ENCODE measurements around the gene ASPRV1.

DNA sequence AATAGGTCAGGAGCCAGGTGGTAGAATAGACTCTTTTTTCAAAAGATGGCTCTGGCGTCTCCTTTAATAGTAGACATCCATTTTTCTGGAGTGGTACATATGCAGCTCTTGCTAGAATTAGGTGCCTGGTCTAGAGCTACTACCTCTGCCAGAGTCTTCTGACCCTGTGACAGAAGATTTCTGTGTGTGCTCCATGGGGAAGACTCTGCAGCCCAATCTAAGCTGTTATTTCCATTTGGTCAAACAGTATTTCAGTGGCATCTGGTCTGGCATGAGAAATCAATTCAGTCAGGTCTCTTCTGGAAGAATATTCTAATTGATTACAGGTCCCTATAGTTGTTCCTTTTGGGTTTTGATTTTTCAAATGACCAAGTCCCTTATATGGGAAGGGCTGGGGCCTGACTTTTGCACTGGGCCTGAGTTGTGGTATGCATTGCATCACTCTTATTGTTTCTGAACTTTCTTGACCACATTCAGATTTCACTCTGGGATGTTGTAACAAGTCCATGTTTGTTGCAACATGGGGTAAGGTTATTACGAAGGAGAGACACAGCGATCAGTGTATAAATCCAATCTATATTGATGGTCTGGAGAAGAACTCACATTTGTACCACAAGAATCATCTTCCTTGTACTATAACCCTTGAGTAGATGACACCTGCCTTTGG is 34.4 kb downstream of the ASPRV1 start:
- TF ChIP-seq, protein P1, sequence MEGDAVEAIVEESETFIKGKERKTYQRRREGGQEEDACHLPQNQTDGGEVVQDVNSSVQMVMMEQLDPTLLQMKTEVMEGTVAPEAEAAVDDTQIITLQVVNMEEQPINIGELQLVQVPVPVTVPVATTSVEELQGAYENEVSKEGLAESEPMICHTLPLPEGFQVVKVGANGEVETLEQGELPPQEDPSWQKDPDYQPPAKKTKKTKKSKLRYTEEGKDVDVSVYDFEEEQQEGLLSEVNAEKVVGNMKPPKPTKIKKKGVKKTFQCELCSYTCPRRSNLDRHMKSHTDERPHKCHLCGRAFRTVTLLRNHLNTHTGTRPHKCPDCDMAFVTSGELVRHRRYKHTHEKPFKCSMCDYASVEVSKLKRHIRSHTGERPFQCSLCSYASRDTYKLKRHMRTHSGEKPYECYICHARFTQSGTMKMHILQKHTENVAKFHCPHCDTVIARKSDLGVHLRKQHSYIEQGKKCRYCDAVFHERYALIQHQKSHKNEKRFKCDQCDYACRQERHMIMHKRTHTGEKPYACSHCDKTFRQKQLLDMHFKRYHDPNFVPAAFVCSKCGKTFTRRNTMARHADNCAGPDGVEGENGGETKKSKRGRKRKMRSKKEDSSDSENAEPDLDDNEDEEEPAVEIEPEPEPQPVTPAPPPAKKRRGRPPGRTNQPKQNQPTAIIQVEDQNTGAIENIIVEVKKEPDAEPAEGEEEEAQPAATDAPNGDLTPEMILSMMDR (IDR thresholded peaks at IDR 0.05; ENCODE audit: low read depth, low read length, missing input control), result no peak
- TF ChIP-seq EGR1 (IDR thresholded peaks at IDR 0.05; ENCODE audit: low read depth in 2 of 2) (no peak), YY1 (IDR thresholded peaks at IDR 0.05) (peak; percentile 43)
- TF ChIP-seq, protein P2, sequence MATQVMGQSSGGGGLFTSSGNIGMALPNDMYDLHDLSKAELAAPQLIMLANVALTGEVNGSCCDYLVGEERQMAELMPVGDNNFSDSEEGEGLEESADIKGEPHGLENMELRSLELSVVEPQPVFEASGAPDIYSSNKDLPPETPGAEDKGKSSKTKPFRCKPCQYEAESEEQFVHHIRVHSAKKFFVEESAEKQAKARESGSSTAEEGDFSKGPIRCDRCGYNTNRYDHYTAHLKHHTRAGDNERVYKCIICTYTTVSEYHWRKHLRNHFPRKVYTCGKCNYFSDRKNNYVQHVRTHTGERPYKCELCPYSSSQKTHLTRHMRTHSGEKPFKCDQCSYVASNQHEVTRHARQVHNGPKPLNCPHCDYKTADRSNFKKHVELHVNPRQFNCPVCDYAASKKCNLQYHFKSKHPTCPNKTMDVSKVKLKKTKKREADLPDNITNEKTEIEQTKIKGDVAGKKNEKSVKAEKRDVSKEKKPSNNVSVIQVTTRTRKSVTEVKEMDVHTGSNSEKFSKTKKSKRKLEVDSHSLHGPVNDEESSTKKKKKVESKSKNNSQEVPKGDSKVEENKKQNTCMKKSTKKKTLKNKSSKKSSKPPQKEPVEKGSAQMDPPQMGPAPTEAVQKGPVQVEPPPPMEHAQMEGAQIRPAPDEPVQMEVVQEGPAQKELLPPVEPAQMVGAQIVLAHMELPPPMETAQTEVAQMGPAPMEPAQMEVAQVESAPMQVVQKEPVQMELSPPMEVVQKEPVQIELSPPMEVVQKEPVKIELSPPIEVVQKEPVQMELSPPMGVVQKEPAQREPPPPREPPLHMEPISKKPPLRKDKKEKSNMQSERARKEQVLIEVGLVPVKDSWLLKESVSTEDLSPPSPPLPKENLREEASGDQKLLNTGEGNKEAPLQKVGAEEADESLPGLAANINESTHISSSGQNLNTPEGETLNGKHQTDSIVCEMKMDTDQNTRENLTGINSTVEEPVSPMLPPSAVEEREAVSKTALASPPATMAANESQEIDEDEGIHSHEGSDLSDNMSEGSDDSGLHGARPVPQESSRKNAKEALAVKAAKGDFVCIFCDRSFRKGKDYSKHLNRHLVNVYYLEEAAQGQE (IDR thresholded peaks at IDR 0.05), result peak; percentile 13

Measured in liver (tissue), 3 donors.